ENCODE results near the gene MED12. TPM values are rescaled to one million over a fixed set of nuclear protein-coding genes. Genes with fewer than 3 reads are reported as not detected.

Gene MED12
- 15.4 and 17.3 TPM in 2 replicates for total RNA-seq (2014; rRNA removed; shearing (Covaris generic))

DNA sequence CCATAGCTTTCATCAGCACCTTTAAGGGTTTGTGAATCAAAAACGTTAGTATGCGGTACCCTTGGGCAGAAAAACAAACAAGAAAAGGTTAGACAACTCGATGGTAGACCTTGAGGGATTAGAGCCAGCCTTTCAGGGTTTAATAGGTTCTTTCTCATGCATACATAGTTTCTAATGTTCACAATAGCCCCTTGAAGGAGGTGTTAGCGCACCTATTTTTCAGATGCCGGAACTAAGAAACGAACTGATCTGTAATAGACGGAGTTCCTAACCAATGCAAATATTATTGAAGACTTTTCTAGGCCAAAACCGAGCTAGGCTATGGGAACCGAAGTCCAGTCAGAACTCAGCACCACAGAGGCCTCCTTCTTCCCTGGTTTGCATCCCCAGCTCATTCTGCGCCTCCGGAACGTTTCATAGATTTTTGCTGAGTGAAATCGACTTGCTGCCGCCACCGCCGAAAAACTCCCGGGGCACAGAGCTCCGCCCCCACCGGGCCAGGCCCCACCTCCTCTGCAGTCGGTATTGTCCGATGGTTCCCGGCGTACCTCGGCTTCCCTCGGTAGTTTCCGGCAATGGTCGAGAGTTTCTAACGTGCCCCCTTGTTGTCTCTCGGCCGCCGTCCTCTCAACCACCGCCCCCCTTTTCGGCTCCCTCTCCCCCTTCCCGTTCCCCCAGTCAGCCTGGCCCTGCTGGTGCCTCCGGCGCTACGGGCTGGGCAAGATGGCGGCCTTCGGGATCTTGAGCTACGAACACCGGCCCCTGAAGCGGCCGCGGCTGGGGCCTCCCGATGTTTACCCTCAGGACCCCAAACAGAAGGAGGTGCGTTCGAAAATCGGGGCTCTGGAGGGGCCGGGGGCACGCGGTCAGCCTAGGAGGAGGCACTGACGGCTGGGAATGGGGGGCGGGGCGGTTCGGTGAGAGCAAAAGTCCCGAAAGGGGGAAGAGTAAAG lies at the start of gene MED12:
MED12 (plus strand) TSS at position 565 of the 953 bp plus-strand sequence; CDS start at position 724, 159 bp downstream.
- DNase-seq (ENCODE audit: low spot score), result peak; percentile 71

DNA sequence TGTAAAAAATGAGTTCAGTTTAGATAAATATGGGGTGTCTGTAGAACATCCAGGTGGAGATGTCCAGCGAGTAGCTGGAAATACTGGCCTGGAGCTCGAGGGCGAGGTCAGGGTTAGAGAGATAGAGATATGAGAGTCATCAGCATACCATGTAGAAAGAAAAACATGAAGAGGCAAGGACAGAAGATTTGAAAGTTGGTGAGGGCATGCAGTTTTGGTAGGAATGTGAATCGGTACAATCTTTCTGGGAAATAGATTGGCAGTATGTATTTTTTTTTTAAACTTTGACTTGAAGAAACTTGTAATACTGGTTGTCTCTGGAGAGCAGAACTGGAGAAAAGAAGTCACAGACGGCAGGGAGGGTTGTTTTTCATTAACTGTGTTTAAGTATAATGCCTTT lies 47.9 kb upstream of the MED12 start:
- no peak for DNase-seq (ENCODE audit: low spot score)

DNA sequence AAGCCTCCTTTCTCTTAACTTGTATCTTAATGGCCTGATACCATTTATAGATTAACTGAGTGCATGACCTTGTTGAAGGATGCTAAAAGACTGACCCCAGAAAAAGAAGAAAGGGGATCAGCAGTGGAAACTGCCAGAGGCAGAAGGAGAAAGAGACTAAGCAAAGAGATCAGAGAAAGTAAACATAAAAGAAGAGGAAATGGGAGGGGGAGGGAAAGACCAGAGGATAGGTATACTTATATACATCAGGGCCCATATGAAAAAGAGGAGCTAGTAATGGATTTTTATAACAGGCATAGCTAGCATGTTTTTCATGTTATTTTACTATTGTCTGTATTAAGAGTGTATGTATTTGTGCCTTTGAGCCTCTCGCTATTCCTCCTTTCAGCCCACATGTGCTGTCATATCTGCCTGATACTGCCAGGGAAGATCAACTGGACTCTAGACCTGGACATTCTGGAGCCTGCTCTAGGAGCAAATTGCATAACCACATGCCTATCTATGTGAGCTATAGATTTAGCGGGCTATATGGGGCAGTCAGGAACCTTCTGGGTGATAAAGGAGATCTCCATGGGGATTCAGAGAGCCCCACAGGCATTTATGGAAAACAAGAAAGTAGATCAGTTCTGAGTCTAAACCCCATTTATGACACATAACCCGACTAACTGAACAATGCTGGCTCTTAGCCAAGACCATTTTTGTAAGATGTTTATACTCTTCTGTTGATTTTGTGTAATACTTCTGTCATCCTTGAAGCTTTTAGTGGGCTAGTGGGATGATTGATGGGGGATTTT lies 36.9 kb upstream of the MED12 start:
- DNase-seq (ENCODE audit: low spot score), result no peak

DNA sequence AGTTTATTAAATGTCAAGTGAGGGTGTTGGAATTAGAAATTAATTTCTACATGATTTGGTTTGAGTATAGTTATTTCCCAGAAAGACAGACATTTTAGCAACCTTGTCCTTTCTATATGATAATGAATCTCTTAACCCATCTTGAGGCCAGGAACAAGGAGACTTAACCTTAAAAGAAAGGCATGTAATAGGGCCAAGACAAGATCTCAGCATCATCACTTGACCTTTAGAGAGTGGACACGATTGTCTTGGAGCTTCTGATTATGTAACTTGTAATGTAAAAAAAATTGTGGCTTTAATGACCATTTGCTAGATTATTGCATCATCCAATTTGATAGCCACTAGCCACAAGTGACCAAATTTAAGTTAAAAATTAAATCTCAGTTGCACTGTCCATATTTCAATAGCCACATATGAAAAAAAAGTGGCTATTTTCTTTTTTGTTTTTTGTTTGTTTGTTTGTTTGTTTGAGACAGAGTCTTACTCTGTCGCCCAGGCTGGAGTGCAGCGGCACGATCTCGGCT lies 36.2 kb upstream of the MED12 start:
- no peak for DNase-seq (ENCODE audit: low spot score)

DNA sequence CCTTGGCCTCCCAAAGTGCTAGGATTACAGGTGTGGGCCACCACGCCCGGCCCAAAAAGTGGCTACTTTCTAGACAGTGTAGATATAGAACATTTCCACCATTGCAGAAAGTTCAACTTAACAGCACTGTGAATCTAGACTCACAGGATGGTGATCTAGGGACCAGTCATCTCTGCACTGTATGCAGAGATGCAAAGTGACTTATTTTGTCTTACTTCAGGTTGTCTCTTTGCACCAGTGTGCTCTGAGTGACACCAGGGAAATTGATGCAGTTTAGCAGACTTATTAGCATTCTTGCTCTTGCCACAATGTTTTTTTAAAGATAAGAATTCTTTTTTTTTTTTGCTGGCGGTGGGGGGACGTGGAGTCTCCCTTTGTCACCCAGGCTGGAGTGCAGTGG lies 35.6 kb upstream of the MED12 start:
- DNase-seq (ENCODE audit: low spot score), result no peak

DNA sequence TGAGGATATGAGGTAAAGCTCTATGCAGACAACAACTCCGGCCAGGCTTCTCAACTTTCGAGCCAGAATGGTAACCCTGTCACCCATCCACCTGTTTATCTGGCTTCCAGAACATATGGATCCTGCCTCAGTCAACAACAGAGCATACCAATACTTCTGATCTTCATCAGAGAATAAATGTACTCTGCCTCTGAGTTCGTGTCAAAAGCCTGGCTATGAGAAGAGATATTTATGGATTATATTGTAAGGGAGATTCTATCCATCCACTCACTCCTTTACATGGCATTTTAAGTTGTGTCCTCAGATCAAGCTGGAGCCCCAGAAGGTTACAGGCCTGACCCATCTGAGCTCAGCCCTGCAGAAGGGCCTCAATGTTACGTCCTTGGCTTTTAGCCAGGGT lies 32.5 kb upstream of the MED12 start:
- DNase-seq (ENCODE audit: low spot score), result no peak

DNA sequence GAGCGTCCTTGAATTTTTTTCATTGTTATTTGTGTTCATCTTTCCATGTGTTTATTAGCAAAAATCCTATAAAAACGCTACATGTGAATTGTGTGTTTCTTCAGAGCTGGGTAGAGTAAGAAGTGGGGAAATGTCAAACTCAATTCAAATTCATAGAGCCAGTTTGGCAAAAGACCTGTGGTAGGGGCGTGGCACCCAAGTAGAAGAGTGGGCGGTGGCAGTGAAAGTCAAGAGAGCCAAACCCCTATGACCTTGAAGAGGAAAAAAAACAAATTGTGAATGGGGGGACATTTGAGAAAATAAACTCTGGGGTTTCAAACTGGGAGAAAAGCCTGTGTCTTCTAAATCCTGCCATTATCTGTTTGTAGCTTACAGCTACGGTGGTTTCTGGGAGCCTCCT lies 27.1 kb upstream of the MED12 start:
- no peak for DNase-seq (ENCODE audit: low spot score)

DNA sequence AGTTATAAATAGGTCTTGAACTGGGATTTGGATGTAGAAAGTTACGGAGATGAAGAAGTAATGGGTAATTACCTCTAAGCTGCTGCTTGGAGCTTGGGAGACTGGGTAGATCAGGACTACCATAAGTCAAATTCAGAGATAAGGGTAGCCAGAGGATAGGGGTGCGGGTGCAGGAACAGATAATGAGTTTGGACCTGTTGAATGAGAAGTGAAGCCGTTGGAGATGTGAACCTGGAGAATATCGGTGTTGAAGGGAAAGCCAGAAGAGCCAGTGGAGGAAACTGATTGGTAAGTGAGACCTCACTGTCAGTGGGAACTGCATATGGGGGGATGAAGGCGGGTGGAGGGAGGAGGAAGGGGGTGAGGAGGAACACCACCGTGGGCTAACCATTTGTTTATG lies 23.4 kb upstream of the MED12 start:
- DNase-seq (ENCODE audit: low spot score), result no peak

DNA sequence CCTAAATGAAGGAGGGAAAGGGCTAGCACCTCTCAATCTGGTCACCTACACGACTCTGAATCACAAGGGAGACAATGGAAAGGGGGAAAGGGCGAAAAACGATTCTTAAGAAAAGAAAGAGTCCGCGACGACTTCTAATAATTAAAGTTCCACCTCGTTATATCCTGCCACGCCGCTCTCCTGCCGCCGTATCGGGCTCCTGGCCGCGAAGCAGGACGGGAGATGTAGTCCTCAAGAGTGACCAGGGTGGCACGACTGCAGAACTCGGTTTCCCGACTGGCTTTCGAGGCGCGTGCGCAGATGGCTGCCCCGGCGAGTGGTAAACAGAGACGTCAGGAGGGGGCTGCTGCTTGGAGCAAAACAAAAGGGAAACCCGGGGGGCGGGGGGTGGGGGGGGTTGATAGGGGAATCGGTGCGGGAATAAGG lies 22.8 kb upstream of the MED12 start, which contains the start of gene FOXO4:
FOXO4 (plus strand) TSS at position 297 of the 426 bp plus-strand sequence. CDS start 678 bp downstream, outside the sequence.
- peak; percentile 86 for DNase-seq (ENCODE audit: low spot score)

DNA sequence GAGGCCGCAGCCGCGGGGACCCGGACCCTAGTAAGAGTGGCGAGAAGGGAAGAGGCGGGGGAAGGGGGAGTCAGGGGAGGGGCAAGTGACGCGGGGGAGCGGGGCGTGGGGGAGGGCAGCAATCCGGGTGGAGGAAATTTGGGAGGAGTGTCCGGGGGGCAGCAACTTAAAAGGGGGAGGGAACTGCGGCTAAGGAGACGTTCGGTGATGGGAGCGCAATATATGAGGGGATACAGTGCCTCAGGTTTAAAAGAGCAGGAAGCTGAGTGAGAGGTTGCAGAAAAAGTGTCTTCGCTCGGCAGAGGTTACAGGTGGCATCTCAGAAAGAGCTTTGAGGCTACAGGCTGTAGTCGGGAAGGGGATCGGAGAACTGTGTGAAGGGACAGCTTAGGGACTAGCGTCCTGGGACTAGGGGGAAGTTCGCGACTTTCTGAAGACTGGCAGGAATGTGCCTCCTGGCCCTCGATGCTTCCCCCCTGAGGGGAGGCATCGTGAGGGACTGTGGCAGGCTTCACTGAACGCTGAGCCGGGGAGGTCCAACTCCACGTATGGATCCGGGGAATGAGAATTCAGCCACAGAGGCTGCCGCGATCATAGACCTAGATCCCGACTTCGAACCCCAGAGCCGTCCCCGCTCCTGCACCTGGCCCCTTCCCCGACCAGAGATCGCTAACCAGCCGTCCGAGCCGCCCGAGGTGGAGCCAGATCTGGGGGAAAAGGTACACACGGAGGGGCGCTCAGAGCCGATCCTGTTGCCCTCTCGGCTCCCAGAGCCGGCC lies 22.2 kb upstream of the MED12 start:
- DNase-seq (ENCODE audit: low spot score), result no peak

DNA sequence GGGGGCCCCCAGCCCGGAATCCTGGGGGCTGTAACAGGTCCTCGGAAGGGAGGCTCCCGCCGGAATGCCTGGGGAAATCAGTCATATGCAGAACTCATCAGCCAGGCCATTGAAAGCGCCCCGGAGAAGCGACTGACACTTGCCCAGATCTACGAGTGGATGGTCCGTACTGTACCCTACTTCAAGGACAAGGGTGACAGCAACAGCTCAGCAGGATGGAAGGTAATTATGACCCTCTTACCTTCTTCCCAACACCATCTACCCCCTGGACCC lies 21.7 kb upstream of the MED12 start:
- no peak for DNase-seq (ENCODE audit: low spot score)

DNA sequence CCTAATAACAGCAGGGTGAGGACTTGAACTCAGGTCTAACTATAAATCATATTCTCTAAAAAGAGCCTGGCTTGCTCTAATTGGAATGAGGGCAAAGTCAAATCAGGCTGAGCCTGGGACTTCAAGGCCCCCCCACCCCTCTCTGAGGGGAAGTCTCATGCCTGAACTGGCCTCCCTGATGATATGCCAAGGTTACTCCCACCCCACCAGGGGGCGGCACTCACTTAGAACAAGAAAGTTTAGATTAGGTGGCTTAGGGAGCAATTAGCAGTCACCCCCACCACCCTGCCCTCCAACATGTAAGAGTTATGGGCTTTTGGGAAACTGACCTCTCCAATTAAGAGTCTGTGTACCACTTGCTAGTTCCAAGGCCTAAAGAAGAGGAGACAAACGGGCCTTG lies 20.1 kb upstream of the MED12 start:
- peak; percentile 25 for DNase-seq (ENCODE audit: low spot score)

DNA sequence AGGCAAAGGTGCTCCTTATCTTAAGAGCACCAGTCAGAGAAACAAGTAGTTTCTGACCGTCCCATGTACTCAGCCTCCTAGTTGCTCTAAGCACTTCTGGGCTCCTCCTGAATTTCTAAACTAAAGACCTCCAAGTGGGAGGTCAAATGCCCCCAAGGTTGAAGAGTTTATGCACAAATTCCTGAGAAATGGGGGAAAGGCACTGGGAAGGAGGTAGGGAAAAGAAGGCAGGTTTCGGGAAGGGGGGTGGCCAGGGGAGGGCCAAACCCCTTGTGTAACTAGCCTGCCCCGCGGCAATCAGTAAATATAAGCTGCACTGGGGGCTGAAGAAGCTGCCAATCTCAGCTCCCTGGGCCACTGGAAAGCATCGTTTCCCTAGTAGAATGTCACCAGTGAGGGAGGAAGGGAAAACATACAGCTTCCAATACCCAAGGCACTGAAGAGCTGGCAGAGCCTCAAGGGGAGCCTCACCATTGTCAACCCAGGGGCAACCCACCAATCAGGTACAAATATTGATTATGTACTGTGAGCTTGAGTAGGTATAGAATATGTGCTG lies 19.4 kb upstream of the MED12 start:
- DNase-seq (ENCODE audit: low spot score), result no peak

DNA sequence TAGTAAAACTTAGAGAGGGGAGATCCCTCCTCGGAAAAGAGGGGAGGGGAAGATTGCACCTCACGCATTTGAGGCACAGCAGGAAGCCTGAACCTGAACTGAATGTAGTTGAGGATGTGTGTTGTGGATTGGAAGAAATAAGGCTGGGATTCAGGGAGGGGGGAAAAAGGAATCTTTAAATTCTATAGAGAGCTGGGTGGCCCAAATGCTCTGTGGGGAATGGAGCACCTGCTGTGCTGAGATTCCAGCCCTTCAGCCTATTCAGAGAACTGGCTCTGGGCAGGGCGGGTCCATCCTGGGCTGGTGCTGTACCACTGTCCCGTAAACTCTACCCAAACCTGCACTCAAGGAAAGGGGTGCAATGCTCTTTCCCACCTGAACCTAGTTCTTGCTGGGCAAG lies 18.7 kb upstream of the MED12 start:
- no peak for DNase-seq (ENCODE audit: low spot score)

DNA sequence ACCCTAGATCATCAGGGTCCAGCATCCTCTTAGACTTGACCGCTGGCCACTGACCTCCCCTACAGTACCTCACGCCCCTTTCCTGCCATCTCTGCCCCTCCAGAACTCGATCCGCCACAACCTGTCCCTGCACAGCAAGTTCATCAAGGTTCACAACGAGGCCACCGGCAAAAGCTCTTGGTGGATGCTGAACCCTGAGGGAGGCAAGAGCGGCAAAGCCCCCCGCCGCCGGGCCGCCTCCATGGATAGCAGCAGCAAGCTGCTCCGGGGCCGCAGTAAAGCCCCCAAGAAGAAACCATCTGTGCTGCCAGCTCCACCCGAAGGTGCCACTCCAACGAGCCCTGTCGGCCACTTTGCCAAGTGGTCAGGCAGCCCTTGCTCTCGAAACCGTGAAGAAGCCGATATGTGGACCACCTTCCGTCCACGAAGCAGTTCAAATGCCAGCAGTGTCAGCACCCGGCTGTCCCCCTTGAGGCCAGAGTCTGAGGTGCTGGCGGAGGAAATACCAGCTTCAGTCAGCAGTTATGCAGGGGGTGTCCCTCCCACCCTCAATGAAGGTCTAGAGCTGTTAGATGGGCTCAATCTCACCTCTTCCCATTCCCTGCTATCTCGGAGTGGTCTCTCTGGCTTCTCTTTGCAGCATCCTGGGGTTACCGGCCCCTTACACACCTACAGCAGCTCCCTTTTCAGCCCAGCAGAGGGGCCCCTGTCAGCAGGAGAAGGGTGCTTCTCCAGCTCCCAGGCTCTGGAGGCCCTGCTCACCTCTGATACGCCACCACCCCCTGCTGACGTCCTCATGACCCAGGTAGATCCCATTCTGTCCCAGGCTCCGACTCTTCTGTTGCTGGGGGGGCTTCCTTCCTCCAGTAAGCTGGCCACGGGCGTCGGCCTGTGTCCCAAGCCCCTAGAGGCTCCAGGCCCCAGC lies 17.6 kb upstream of the MED12 start:
- DNase-seq (ENCODE audit: low spot score), result no peak

DNA sequence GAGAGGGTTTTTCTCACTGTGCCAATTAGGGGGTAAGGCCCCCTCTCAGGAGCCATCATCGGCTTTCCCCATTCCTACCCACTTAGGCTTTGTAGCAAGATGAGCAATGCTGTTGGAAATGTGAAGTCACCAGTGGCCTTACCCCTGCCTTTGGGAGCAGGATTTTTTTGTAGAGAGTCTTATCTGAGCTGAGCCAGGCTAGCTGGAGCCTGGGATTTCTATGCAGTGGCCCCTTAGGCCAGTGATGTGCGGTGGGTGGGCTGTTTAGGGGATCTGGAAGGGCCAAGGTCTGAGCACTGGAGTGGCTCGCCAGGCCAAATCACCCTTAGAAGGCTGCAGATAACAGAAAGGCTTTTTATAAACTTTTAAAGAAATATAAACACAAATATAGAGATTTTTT lies 16.1 kb upstream of the MED12 start:
- DNase-seq (ENCODE audit: low spot score), result no peak

DNA sequence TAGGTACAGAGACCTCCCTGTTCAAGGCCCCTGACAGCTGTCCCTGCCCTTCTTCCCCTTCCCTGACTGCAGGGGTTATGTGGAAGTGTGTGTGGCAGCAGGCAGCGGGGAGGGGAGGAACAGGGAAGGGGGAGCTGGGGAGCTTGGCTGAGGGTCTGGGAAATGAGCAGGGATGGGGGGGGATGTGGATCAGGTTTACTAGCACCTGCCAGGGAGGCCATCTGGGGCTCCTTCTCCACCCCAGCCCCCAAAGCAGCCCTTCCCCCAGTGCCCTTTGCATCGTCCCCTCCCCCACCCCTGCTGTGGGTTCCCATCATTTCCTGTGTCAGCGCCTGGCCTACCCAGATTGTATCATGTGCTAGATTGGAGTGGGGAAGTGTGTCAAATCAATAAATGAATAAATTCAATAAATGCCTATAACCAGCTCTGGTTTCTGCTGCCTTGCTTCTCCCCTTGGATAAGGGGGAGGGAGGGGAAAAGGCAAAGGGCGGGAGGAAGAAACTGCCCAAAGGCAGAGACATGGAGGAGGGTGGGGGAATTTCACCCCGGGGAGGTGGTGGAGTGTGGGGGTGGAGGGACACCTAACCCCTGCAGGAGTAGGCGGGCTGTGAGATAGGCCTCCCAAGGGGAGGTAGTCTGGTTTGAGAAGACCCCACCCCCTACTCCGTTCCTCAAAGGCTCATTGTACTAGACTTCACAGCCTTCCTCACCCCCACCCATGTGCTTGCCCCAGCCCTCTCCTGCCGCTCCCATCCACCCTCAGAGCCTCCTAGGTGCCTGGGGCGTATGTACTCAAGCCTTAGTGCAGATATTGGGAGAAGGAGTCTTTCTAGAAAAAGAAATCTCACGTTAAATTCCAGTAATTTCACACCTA lies 15.0 kb upstream of the MED12 start:
- no peak for DNase-seq (ENCODE audit: low spot score)

DNA sequence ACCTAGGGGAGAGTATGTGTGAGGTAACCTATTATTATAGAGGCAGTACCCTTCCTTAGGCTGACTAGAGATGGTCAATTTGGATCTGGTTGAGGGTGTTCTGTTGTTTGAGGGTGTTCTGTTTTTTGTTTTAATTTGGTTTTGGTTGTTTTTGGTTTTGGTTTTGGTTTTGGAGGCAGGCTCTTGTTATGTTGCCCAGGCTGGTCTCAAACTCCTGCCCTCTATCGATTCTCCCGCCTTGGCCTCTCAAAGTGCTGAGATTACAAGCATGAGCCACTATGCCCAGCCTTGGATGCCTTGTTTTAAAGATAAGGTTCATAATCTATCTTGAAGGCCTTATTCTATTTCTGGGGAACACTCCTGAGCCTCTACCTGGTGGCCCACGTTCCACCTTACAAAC lies 12.8 kb upstream of the MED12 start:
- DNase-seq (ENCODE audit: low spot score), result no peak

DNA sequence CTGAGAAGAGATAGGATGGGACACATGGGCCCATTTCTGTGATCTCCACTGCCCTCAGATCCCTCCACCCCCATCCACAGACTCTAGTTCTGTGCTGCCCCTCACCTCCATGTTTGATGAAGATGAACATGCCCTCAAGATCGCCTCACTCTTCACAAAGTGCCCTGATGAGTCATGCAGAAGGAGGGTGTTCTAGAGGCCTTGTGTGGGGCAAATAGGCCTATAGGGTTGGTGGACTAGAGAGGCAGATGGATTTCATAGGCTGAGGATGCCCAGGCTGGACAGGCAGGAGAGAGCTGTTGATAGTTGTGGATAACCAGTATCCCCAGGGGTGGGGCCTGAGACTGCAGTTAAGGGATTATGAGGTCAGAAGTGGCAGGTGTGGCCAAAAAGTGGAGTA lies 12.0 kb upstream of the MED12 start, which contains the start of gene CXorf65:
CXorf65 (minus strand) TSS at position 314 of the 400 bp plus-strand sequence; CDS start at position 130, 184 bp downstream.
- peak; percentile 11 for DNase-seq (ENCODE audit: low spot score)
